ENCODE results near the gene MRPL39. TPM values are rescaled to one million over a fixed set of nuclear protein-coding genes. Genes with fewer than 3 reads are reported as not detected.
"Not testable (repeated sequence)": the region's sequence is repeated elsewhere in the genome, so short reads cannot be mapped to it uniquely, and the experiment has no call there.

The MRPL39 gene
- total RNA-seq, 6 donors from 2014 or later = 12.7 to 24.2 (median 19.1) TPM

GRCh38 chr21:25632296-25632695 lies 25.0 kb upstream of the MRPL39 start:
- H3K27me3 ChIP-seq = no peaks in the 10 kb centered on the region
- H3K27ac ChIP-seq = no peak overlapping the region
- no peak for DNase-seq
- no peak for ATAC-seq (ENCODE audit: low FRiP score in 2 of 2)
- no peaks in the 10 kb centered on the region for H3K9me3 ChIP-seq
- WGBS, 2 donors = 74 to 84% methylated on average over 2 of the region's 2 CpGs
- no peaks in the 10 kb centered on the region for H3K36me3 ChIP-seq
- no peak for TF ChIP-seq EP300 (IDR thresholded peaks at IDR 0.05)
- TF ChIP-seq, protein P1, sequence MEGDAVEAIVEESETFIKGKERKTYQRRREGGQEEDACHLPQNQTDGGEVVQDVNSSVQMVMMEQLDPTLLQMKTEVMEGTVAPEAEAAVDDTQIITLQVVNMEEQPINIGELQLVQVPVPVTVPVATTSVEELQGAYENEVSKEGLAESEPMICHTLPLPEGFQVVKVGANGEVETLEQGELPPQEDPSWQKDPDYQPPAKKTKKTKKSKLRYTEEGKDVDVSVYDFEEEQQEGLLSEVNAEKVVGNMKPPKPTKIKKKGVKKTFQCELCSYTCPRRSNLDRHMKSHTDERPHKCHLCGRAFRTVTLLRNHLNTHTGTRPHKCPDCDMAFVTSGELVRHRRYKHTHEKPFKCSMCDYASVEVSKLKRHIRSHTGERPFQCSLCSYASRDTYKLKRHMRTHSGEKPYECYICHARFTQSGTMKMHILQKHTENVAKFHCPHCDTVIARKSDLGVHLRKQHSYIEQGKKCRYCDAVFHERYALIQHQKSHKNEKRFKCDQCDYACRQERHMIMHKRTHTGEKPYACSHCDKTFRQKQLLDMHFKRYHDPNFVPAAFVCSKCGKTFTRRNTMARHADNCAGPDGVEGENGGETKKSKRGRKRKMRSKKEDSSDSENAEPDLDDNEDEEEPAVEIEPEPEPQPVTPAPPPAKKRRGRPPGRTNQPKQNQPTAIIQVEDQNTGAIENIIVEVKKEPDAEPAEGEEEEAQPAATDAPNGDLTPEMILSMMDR (IDR thresholded peaks at IDR 0.05) = no peak
- TF ChIP-seq POLR2AphosphoS5 (IDR thresholded peaks at IDR 0.05) = no peak
- TF ChIP-seq POLR2A (IDR thresholded peaks at IDR 0.05) = no peak
- no peak overlapping the region for H3K4me3 ChIP-seq
- no peaks in the 10 kb centered on the region for H3K4me1 ChIP-seq

GRCh38 chr21:25626757-25627156 lies 19.5 kb upstream of the MRPL39 start:
- Histone ChIP-seq H3K27ac (peak overlapping the region in 2 of 4 donors; percentile 30 to 75), H3K4me3 (no peak overlapping the region), H3K9me3 (no peaks in the 10 kb centered on the region), H3K36me3 (no peaks in the 10 kb centered on the region), H3K4me1 (peaks cover 0 to 7% (median 3%) of the 10 kb centered on the region in 4 donors), H3K27me3 (no peaks in the 10 kb centered on the region)
- TF ChIP-seq POLR2A (IDR thresholded peaks at IDR 0.05) (no peak), POLR2AphosphoS5 (IDR thresholded peaks at IDR 0.05) (peak in 1 of 2 donors; percentile 18)
- ATAC-seq (ENCODE audit: low FRiP score in 2 of 2) = no peak
- WGBS, 2 donors = 26 to 74% methylated on average over 2 of the region's 2 CpGs
- peak in 1 of 2 donors; percentile 26 for DNase-seq

GRCh38 chr21:25625776-25626555 lies 18.7 kb upstream of the MRPL39 start:
- not testable (repeated sequence) for H3K4me3 ChIP-seq; H3K36me3 ChIP-seq; H3K4me1 ChIP-seq; ATAC-seq (ENCODE audit: low FRiP score in 2 of 2); H3K9me3 ChIP-seq; H3K27me3 ChIP-seq; DNase-seq
- peak overlapping the region in 1 of 4 donors; percentile 75 for H3K27ac ChIP-seq
- 89 to 91% methylated on average over 11 of the region's 11 CpGs for WGBS, 2 donors

DNA sequence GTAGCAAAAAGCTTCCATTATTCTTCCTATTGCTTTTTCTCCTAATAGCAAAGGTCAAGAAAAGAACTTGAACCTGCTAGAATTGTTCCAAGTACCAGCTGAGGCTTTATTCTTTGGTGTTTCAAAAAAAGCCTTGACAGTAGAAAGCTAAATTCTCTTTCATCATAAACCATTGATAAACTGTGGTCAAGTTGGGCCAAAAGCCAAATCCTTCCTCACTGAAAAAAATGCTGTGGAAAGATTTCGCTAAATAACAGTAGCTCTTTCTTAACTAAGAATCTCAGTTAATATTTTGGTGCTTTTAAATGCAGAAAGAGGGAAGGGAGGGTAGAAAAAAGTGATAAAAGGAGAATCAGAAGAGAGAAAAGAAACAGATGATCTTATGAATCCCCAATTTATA lies 17.8 kb upstream of the MRPL39 start:
- H3K4me1 ChIP-seq = peaks cover 0 to 7% (median 3%) of the 10 kb centered on the region in 4 donors
- no peak overlapping the region for H3K4me3 ChIP-seq
- no peak overlapping the region for H3K27ac ChIP-seq
- no peak for ATAC-seq (ENCODE audit: low FRiP score in 2 of 2)
- no peaks in the 10 kb centered on the region for H3K9me3 ChIP-seq
- no peaks in the 10 kb centered on the region for H3K27me3 ChIP-seq
- no peak for DNase-seq
- 70 to 88% methylated on average over 1 of the region's 1 CpG for WGBS, 2 donors
- TF ChIP-seq POLR2A (IDR thresholded peaks at IDR 0.05) (no peak), POLR2AphosphoS5 (IDR thresholded peaks at IDR 0.05) (no peak), EP300 (IDR thresholded peaks at IDR 0.05) (no peak)
- TF ChIP-seq, protein P1 (IDR thresholded peaks at IDR 0.05) = no peak
- no peaks in the 10 kb centered on the region for H3K36me3 ChIP-seq

- no peak for DNase-seq
- Histone ChIP-seq H3K36me3 (no peaks in the 10 kb centered on the region), H3K27ac (no peak overlapping the region), H3K4me3 (no peak overlapping the region), H3K27me3 (no peaks in the 10 kb centered on the region), H3K9me3 (no peaks in the 10 kb centered on the region), H3K4me1 (peaks cover 0 to 7% (median 3%) of the 10 kb centered on the region in 4 donors)
- WGBS, 2 donors = 79 to 92% methylated on average over 4 of the region's 4 CpGs
- ATAC-seq (ENCODE audit: low FRiP score in 2 of 2) = no peak
- TF ChIP-seq, protein P1 (IDR thresholded peaks at IDR 0.05) = no peak
- TF ChIP-seq POLR2A (IDR thresholded peaks at IDR 0.05) (no peak), EP300 (IDR thresholded peaks at IDR 0.05) (no peak), POLR2AphosphoS5 (IDR thresholded peaks at IDR 0.05) (no peak)
Observed at GRCh38 chr21:25624511-25624910, 17.2 kb upstream of the MRPL39 start.

- no peaks in the 10 kb centered on the region for H3K9me3 ChIP-seq
- ATAC-seq (ENCODE audit: low FRiP score in 2 of 2) = no peak
- TF ChIP-seq POLR2A (IDR thresholded peaks at IDR 0.05) = no peak
- no peak overlapping the region for H3K4me3 ChIP-seq
- no peaks in the 10 kb centered on the region for H3K27me3 ChIP-seq
- H3K27ac ChIP-seq = no peak overlapping the region
- DNase-seq = no peak
- H3K4me1 ChIP-seq = no peaks in the 10 kb centered on the region
- H3K36me3 ChIP-seq = no peaks in the 10 kb centered on the region
- 87 to 94% methylated on average over 2 of the region's 2 CpGs for WGBS, 2 donors
Observed at GRCh38 chr21:25619198-25619597, 11.9 kb upstream of the MRPL39 start.

Data from upper lobe of left lung (tissue), 6 donors.